ENCODE data around the gene PCMTD2. TPM values are rescaled to one million over a fixed set of nuclear protein-coding genes. Genes with fewer than 3 reads are reported as not detected.
"Not testable (repeated sequence)": the region's sequence is repeated elsewhere in the genome, so short reads cannot be mapped to it uniquely, and the experiment has no call there.

PCMTD2 gene
- total RNA-seq, 1 donor from 2014 or later = 53.4 TPM

DNA sequence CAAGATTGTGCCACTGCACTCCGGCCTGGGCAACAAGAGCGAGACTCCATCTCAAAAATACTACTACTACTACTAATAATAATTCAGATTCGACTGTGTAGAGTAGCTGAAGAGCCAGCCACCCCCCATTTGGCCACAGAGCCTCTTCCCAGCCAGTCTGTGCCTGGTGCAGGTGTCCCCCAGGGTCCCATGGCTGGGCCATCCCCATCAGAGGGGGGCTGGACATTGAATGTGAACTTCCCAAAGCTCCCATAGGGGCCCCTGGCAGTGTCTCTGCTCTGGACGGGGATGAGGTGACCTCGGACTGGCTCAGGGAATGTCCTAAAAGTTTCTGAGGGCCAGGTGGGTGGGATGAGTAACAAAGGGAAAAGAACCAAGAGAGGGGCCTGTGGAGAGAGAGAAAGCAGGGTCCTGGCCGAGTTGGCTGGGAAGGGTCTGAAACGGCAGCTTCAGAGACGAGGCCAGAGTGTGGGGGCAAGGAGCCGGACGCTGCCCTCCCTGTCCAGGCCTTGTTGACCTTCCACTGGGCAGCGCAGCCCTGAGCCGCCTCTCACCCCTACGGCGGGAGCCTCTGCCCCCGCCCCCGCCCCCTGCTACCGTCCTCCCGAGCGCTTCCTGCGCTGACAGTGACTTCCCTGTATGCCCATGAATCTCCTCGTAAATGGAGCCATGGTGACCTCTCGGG lies 24.9 kb upstream of the PCMTD2 start:
- no peak overlapping the region for H3K27ac Mint-ChIP-seq
- ChIA-PET POLR2A (no interaction called here), CTCF (no interaction called here)
- H3K4me3 Mint-ChIP-seq = no peak overlapping the region
- no peaks in the 10 kb centered on the region for H3K9me3 Mint-ChIP-seq
- intact Hi-C loops (cut with micrococcal nuclease) = no loop called here
- H3K4me1 Mint-ChIP-seq = peaks cover 5% of the 10 kb centered on the region
- no peak for DNase-seq
- no peak for ATAC-seq (ENCODE audit: low read depth)
- TF ChIP-seq, protein P1, sequence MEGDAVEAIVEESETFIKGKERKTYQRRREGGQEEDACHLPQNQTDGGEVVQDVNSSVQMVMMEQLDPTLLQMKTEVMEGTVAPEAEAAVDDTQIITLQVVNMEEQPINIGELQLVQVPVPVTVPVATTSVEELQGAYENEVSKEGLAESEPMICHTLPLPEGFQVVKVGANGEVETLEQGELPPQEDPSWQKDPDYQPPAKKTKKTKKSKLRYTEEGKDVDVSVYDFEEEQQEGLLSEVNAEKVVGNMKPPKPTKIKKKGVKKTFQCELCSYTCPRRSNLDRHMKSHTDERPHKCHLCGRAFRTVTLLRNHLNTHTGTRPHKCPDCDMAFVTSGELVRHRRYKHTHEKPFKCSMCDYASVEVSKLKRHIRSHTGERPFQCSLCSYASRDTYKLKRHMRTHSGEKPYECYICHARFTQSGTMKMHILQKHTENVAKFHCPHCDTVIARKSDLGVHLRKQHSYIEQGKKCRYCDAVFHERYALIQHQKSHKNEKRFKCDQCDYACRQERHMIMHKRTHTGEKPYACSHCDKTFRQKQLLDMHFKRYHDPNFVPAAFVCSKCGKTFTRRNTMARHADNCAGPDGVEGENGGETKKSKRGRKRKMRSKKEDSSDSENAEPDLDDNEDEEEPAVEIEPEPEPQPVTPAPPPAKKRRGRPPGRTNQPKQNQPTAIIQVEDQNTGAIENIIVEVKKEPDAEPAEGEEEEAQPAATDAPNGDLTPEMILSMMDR (IDR thresholded peaks at IDR 0.05) = no peak
- no peaks in the 10 kb centered on the region for H3K36me3 Mint-ChIP-seq (ENCODE audit: low read depth)
- peaks cover 4% of the 10 kb centered on the region for H3K27me3 Mint-ChIP-seq

DNA sequence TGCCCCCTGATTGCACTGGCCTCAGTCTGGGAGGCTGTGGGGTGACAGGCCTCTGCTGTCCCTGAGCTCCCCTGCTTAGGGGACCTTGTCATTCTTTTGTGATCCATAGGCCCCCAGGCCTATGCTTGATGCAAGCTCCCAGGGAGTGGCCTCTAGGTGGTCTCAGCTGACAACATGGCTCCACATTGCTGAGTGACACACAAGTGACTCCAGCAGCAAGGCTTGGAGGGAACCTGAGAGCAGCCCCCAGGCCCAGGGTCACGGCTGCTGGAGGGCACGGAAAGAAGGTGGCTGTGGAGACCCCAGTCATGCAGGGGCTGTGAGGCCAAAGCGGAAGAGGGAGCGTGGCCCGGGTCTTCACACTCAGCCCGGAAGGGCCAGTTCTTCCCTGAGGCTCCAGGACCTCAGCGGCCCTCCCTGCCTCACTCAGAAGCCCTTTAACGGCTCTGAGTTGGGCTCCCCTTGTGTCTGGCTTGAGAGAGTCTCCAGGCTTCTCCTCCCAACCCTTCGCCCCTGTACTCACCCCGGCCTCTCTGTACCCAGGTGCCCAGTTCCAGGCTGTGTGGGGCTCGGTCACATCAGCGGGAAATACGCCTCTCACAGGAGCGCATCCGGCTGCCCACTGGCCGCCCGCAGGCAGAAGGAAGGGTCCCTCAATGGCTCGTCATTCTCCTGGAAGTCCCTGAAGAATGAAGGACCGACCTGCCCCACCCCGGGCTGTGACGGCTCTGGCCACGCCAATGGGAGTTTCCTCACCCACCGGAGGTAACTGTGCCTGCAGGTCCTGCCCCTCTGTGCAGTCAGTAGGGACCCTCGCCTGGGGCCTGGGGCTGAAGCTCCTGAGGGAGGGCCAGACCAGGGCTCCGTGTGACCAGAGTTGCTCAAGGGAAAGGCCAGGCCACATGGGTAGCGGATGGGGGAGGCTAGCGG lies 23.7 kb upstream of the PCMTD2 start:
- H3K4me1 Mint-ChIP-seq = peaks cover 5% of the 10 kb centered on the region
- intact Hi-C loops (cut with micrococcal nuclease) = no loop called here
- H3K36me3 Mint-ChIP-seq (ENCODE audit: low read depth) = no peaks in the 10 kb centered on the region
- POLR2A ChIA-PET = no interaction called here
- H3K27me3 Mint-ChIP-seq = no peaks in the 10 kb centered on the region
- H3K9me3 Mint-ChIP-seq = no peaks in the 10 kb centered on the region
- DNase-seq = no peak
- no peak overlapping the region for H3K4me3 Mint-ChIP-seq
- CTCF ChIA-PET = no interaction called here
- H3K27ac Mint-ChIP-seq = no peak overlapping the region
- TF ChIP-seq, protein P1 (IDR thresholded peaks at IDR 0.05) = no peak
- no peak for ATAC-seq (ENCODE audit: low read depth)

DNA sequence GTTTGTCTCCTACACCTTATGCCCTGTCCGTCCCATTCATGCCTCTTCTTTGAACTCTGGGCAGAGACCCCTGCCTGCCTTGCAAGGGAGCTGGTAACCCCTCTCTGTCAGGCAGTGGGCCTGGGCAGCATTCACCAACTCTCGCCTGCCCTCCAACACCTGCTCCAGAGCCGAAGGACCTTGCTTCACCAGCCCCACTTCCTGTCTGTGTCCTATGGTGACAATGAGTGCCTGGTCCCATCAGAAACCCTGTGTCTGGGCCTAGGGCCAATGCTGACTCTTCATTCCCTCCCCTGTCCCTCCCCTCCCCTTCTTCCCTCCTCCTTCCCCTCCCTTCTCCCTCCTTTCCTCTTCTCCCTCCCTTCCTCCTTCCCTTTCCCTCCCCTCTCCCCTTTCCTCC lies 22.8 kb upstream of the PCMTD2 start:
- POLR2A ChIA-PET = no interaction called here
- TF ChIP-seq, protein P1 (IDR thresholded peaks at IDR 0.05) = no peak
- no peaks in the 10 kb centered on the region for H3K36me3 Mint-ChIP-seq (ENCODE audit: low read depth)
- peaks cover 5% of the 10 kb centered on the region for H3K4me1 Mint-ChIP-seq
- CTCF ChIA-PET = no interaction called here
- no peaks in the 10 kb centered on the region for H3K9me3 Mint-ChIP-seq
- DNase-seq (no peak), ATAC-seq (ENCODE audit: low read depth) (no peak)
- no peak overlapping the region for H3K27ac Mint-ChIP-seq
- H3K4me3 Mint-ChIP-seq = no peak overlapping the region
- intact Hi-C loops (cut with micrococcal nuclease) = no loop called here
- no peaks in the 10 kb centered on the region for H3K27me3 Mint-ChIP-seq

DNA sequence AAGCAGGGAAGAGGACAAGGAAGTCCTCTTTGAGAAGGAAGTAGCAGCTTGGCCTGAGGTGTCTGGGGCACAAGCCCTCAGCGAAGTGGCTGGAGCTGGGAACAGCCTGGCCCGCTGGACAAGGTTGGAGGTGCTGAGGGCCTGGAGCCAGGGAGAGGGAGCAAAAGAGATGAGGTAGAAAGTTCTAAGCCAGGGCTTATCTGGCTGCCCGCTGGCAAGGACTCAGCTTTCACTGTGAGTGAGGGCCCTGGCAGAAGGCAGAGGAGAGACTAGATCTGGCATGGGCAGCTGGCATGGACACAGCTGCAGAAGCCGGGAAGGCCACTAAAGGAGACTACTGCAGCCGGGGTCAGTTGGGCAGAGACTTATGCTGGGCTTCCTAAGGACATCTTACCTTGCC lies 21.8 kb upstream of the PCMTD2 start:
- intact Hi-C loops (cut with micrococcal nuclease) = no loop called here
- no peaks in the 10 kb centered on the region for H3K9me3 Mint-ChIP-seq
- DNase-seq (no peak), ATAC-seq (ENCODE audit: low read depth) (no peak)
- H3K27ac Mint-ChIP-seq = no peak overlapping the region
- POLR2A ChIA-PET = no interaction called here
- H3K36me3 Mint-ChIP-seq (ENCODE audit: low read depth) = no peaks in the 10 kb centered on the region
- TF ChIP-seq, protein P1 (IDR thresholded peaks at IDR 0.05) = no peak
- H3K4me3 Mint-ChIP-seq = no peak overlapping the region
- CTCF ChIA-PET = no interaction called here
- no peaks in the 10 kb centered on the region for H3K27me3 Mint-ChIP-seq
- H3K4me1 Mint-ChIP-seq = peaks cover 5% of the 10 kb centered on the region

DNA sequence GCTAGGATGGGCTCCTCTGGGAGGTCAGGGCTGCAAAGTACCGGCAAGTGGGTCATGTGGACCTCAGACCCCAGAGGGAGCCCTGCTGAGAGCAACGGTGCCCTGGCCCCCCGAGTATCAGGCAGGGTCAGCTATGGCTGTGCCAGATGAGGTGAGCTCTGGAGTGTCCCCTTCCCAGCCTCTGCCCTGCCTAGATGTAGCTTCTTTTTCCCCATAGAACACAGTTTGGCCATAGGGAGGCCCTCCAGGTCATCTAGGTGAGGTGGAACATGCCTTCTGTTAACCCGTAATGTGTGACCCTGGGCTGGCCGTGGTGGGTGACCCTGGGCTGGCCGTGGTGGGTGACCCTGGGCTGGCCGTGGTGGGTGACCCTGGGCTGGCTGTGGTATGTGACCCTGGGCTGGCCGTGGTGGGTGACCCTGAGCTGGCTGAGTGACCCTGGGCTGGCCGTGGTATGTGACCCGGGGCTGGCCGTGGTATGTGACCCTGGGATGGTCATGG lies 21.2 kb upstream of the PCMTD2 start:
- H3K36me3 Mint-ChIP-seq (ENCODE audit: low read depth) = no peaks in the 10 kb centered on the region
- no peaks in the 10 kb centered on the region for H3K27me3 Mint-ChIP-seq
- DNase-seq (no peak), ATAC-seq (ENCODE audit: low read depth) (no peak)
- H3K4me1 Mint-ChIP-seq = peaks cover 10% of the 10 kb centered on the region
- ChIA-PET CTCF (no interaction called here), POLR2A (no interaction called here)
- intact Hi-C loops (cut with micrococcal nuclease) = no loop called here
- no peaks in the 10 kb centered on the region for H3K9me3 Mint-ChIP-seq
- H3K4me3 Mint-ChIP-seq = no peak overlapping the region
- TF ChIP-seq, protein P1 (IDR thresholded peaks at IDR 0.05) = no peak
- no peak overlapping the region for H3K27ac Mint-ChIP-seq

DNA sequence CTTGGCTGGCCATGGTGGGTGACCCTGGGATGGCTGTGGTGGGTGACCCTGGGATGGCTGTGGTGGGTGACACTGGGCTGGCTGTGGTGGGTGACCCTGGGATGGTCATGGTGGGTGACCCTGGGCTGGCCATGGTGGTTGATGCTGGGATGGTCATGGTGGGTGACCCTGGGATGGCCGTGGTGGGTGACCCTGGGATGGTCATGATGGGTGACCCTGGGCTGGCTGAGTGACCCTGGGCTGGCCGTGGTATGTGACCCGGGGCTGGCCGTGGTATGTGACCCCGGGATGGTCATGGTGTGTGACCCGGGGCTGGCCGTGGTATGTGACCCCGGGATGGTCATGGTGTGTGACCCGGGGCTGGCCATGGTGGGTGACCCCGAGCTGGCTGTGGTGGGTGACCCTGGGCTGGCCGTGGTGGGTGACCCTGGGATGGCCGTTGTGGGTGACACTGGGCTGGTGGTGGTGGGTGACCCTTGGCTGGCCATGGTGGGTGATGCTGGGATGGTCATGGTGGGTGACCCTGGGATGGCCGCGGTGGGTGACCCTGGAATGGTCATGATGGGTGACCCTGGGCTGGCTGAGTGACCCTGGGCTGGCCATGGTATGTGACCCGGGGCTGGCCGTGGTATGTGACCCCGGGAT lies 20.5 kb upstream of the PCMTD2 start:
- H3K27ac Mint-ChIP-seq; DNase-seq; CTCF ChIA-PET; H3K36me3 Mint-ChIP-seq (ENCODE audit: low read depth); intact Hi-C loops (cut with micrococcal nuclease); ATAC-seq (ENCODE audit: low read depth); H3K27me3 Mint-ChIP-seq; POLR2A ChIA-PET; H3K9me3 Mint-ChIP-seq; H3K4me3 Mint-ChIP-seq: not testable (repeated sequence)
- H3K4me1 Mint-ChIP-seq = peaks cover 10% of the 10 kb centered on the region
